Cerebellar nuclear complex (tissue), 1 donor: ENCODE data around the gene GAL3ST3.
"Not testable (repeated sequence)": the region's sequence is repeated elsewhere in the genome, so short reads cannot be mapped to it uniquely, and the experiment has no call there.

ENCODE experiments used
- DNase-seq, 2 experiments: peaks; one replicate each; lab custom pipeline; 2025; lab: John Stamatoyannopoulos, UW

GAL3ST3 gene

DNA sequence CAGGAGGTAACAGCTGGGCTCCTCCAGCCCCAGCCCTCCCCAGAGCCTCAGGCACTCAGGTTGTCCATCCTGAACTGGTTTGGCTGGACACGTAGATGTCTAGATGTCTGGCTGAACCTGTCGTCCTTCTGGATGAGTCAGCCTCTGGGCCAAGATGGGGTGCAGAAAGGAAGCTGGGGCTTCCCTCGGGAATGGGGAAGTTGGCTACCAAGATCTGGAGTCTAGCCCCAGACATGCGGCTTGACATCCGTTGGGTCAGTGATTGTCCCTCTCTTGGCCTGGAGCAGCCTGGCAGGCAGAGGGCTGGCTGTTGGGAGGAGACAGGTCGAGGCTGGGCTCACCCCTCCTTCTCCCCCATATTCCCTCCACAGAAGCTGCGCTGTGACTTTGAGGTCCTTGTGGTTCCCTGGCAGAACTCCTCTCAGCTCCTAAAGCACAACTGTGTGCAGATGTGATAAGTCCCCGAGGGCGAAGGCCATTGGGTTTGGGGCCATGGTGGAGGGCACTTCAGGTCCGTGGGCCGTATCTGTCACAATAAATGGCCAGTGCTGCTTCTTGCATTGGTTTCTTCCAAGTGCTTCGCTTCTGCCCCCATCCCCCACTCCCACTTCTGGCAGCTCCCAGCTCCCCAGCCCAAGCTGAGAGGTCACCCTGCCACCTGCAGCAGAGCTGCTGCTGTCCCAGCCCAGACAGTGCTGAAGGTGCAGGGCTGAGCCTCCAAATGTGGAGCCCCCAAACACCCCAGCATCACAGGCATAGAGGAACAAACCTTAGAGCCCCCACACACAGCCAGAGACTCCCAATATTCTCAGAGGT lies 35.8 kb downstream of the GAL3ST3 start:
- DNase-seq, result no peak

DNA sequence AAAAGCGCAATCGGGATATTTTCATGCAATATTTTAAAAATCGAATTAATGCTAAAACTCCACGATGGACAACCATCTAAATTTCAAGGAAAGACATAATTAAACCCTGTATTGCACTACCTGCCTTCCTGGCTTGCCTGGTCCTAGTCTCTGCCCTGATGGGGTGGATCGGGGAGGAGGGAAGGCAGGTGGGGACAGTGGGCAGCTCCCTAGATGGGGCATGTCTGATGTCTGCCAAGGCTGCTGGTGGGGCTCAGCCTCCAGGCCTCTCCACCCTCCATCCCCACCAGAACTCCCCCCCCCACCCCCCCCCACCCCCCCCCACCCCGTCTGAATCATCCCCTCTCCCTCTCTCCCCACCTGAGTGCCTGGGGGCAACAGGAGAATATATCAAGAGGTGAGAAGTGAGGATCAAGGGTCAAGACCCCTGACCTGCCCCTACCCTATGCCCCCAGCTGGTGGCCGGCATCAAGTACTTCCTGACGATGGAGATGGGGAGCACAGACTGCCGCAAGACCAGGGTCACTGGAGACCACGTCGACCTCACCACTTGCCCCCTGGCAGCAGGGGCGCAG lies 36.5 kb downstream of the GAL3ST3 start:
- DNase-seq, result no peak

DNA sequence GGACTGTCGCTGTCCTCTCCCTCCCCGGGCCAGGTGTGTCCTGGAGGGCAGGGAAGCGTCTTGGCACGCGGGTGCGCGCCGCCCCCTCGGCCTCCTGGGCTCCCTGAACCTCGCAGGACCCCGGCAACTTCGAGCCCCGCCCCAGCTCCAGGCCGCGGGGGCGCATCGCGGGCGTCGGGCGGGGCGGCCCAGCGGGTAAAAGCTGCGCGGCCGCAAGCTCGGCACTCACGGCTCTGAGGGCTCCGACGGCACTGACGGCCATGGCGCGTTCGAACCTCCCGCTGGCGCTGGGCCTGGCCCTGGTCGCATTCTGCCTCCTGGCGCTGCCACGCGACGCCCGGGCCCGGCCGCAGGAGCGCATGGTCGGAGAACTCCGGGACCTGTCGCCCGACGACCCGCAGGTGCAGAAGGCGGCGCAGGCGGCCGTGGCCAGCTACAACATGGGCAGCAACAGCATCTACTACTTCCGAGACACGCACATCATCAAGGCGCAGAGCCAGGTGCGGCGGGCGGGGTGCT lies 37.1 kb downstream of the GAL3ST3 start, which contains the start of gene CST6:
Gene CST6, plus strand, starts transcription at position 224 of the 519 bp plus-strand sequence. Its CDS starts 37 bp downstream, at position 261.
- DNase-seq, result no peak

DNA sequence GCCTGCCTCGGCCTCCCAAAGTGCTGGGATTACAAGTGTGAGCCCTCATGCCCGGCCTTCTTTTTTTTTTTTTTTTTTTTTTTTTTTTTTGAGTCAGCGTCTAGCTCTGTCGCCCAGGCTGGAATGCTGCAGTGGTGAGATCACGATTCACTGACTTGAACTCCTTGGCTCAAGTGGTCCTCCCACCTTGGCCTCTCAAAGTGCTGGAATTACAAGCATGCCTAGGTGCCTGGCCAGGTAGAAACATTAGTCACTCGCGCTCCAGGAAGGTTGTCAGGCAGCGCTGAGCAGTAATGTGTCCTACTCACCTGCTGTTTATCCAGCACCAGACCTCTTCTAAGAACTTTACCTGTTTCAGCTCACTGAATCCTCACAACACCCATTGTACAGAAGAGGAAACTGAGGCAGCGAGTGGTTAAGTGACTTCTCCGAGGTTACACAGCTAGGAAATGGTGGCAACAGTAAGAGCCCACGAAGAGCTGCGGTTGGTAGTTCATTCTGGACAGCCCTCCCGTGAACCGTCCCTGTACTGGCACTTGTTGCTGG lies 37.6 kb downstream of the GAL3ST3 start:
- DNase-seq, result no peak

DNA sequence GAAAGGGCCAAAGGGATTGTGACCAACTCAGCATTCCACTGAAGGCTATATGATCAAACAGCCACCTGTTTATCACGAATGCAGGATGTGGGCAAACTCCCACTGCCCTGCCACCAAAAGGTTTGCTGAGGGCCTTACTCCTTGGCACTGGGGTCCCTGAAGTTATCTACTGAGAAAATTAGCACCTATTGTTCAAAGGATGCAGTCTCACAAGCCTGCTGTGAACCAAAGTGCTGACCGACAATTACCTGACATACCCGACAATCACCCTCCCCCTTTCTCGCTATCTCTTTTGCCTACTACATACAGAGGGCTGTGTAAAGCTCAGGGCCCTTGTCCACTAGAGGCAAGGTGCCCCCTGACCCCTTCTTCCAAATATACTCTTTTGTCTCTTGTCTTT lies 38.9 kb downstream of the GAL3ST3 start:
- not testable (repeated sequence) for DNase-seq

DNA sequence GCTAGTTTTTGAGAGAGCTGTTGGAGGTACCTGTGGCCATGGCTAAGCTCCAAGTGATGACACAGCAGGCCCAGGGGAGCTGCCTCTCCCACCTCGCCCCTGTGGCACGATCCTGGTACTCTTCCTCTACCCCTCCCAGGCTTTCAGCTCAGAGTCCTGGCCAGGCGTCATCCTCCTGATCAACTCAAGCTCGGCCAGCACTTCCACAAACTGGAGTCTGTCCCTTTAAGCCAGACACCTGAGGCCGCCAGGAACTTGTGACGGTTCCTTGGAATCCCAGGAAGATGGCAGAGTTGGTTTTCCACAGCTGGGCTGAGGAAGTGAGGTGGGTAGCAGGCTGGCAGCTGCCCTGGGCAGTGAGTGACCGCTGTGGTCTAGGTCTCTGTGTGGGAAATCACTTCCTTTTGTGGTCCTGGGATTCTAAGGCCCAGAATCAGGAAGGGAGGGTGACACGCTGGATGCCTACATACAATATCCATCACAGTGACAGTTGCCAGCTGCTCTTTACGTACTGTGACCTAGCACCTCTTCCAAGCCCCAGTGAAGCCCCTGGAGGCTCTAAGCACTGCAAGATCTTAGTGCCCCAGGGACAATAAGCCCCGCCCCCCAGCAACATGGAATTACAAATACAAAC lies 40.4 kb downstream of the GAL3ST3 start:
- DNase-seq, result no peak

DNA sequence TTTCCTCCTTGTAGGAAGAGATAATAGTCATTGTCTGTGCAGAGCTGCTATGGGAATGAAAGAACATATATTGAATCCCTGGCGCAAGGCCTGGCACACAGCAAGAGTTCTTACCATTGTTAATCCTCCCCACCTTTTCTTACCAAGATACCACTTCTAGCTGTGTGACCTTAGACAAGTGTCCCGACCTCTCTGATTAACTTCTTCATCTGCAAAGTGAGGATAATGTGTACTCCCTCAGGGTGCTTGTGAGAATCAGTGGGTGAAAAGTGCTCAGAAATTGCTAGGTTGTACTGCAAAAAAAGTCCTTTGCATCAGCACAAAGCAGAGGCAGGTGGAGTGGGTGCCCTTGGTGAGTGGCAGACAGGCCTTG lies 40.9 kb downstream of the GAL3ST3 start:
- DNase-seq, result no peak

DNA sequence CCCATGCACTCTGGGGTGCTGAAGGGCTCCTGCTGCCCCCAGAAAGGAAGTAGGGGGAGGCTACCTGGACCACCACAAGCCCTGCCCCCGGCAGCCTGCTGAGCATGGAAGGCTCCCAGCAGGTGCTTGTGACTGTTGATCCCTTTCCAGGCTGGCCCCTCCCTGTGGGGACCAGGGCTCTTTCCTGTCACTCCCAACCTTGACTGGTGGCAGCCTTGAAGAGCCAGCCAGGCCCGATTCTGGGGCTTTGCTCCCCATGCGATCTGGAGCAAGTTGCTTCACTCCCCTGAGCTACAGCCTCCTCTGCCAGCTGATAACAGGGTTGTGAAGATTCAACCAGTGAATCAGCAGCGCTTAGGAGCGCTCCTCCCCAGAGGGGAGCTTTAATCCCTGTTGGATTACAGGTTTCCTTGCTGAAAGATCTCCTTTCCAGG lies 41.7 kb downstream of the GAL3ST3 start:
- DNase-seq, result no peak

DNA sequence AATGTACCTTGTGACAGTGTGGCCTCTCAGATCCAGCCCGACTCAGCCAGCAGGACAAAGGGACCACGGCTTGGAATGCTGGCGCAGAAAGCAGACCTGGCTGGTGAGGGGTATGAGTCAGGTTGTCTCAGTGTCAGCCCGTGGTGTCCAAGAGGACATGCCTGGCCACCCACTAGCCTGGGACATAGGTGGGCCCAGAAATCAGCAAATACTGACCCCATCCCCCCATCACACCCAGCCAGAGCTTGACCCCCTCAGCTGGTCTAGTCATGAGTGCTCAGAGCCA lies 42.1 kb downstream of the GAL3ST3 start:
- DNase-seq, result no peak

DNA sequence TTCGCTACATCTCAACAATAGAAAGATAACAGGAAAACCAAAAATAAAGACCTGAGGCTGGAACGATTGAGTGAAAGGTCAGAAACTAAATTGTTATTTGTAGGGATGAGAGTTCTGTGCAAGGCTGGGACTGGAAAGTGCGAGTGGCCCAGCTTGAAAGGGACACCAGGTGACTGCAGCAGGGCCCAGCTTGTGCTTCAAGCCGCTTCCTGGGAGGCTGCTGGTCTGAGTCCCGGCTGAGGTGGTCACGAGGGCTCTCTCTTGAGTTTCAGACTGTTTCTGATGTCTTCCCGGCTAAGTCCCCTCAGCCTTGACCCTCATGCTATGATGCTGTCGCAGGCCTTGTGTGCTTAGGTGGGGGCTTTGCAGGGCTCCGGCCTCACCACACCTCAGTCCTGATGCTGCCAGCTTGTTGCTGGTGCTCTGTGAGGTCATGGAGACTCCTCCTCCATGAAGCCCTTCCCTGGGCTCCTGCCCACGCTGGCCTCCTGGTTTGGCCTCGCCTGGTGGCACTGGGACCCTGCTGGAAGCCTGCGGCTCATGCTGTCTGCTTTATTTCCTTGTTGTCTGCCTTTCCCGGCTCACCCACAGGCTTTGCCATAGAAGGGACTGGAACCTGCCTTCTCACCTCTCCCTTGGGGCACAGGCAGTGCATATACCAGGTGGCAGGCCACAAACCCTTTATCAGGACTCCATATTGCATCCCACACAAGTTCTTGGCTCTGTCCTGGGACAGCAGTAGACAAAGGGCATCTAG lies 42.6 kb downstream of the GAL3ST3 start:
- no peak for DNase-seq

DNA sequence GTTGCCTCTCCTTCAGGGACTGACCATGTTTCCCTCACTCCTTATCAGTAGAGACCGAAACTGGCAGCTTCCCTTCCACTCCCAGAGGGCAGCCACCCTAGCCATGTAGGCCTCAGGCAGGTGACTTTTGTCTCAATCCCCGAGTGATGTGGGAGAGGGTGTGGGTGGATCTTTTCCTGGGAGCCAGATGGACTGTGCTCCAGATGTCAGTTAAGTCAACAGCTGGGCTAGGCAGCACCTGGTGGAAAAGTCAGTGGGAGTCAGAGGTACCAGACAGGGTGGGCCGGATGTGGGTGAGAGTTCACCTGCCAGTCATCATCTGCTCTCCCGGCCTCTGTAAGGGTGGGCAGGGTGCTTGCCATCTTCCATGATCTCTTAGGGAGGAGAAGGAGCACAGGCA lies 44.8 kb downstream of the GAL3ST3 start:
- no peak for DNase-seq

DNA sequence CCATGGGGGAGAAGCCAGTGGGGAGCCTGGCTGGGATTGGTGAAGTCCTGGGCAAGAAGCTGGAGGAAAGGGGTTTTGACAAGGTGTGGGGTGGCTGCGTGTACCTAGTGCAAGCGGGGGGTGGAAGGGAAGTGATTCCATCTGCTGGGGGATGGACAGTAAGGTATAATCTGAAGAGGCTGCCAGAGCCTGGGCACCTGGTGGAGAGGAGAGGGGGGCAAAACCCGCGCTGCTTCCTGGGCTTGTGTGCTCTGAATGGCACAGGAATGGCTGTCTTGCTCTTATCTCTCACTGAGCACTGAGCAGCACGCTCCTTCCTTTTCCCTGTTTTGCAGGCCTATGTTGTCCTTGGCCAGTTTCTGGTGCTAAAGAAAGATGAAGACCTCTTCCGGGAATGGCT lies 45.7 kb downstream of the GAL3ST3 start:
- no peak for DNase-seq

DNA sequence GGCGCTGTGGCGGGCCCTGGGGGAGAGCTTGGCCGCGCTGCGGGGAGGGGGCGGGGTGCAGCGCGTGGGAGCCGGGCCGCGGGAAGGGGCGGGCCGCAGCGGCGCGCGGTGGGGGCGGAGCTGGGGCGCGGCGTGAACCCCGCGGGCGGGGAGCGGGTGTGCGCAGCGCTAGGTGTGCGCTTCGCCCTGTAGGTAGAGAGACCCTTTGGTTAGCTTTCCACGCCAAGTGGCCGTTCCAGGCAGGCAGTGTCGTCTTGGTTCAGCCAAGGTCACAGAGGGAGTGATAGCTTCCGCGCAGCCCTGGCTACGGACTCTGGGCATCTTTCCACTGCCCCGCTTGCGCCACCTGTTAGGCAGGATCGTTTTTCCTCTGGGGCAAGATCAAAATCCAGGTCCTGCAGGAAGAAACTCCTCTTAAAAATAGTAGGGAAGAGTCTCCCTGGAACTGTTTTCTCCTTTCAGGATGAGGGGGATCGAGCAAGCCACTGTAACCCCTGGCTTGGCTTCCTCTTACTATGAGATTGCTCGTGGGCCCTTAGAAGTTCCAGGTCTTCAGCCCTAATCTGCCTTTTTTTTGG lies 46.2 kb downstream of the GAL3ST3 start:
- no peak for DNase-seq

DNA sequence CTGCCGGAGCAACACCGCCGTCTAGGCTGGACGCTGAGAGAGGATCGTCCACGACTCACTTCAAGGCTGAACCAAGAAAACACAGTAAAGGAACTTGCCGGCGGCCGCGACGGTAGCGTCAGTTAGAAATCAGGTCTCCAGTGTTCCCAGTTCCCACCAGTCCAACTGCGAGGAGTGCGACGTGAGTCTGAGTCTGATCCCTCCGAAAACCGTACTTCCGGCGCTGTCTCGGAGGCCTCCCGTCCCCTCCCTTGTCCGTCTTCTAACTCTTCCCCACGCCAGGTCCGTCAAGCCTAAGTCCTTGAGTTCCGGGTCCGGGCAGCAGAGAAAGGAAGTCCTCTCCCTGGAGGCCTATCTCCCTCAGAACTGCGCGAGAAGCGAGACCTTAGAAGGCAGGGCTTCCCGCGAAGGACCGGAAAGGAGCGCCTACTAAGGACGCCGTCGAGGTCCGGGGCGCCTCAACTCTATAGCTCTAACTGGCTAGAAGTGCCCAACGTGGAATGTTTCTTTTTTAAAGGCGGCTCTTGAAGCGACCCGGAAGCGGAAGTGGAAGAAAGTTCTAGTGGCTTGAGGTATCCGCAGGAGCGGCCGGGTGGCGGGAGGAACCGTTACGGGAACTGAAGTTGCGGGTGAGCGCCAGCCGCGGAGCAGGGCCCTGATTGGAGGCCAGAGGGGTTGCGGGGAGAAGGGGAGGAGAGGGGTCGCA lies 46.9 kb downstream of the GAL3ST3 start, which contains the start of the genes BANF1 and EIF1AD:
Gene BANF1, plus strand, starts transcription at position 562 of the 706 bp plus-strand sequence. CDS start 748 bp downstream, outside the sequence.
Gene EIF1AD, minus strand, starts transcription at position 216 of the 706 bp plus-strand sequence. CDS start 1,768 bp downstream, outside the sequence.
- peak in 1 of 2 experiments; percentile 90 for DNase-seq

DNA sequence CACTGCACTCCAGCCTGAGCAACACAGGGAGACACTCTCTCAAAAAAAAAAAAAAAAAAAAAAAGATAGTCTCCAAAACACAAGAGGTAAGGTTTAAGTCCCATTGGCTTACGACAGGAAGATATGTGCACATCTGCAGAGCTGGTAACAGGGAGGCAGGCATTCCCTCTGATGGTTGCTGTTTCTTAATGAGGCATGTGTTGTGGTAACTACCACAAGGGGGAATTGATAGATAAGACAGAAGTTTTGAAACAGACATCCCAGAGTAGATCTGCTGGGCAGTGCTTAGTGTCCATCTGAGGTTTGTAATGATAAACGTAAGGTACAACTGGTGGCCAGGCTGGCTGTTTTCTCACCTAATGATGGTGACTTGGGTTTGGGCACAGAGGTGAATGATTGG lies 51.7 kb downstream of the GAL3ST3 start:
- no peak for DNase-seq

DNA sequence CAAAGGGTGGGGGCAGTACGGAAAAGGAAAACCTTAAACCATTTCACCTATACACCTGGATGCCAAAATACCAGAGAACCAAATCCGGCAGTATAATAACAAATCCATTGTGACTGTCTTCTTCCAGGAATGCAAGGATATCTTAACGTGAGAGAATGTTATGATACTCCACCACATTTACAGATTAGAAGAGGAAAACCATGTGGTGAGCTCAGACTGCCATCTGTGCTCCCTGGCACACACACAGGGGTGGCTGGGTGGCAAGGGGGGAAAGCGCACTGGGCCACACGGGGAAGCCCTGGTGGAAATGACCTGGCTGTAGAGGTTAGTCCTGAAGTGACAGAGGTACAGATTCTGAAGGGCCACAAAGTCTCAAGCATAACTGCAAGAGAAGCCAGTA lies 56.9 kb downstream of the GAL3ST3 start:
- DNase-seq, result peak in 1 of 2 experiments; percentile 36
